OCI-LY7 (cell line): ENCODE results near the gene PTPRN.

Source experiments
- EZH2phosphoT487 ChIP-seq: fragments of 200-600 bp; sonication (generic); IDR thresholded peaks from 2 replicates; pipeline ENCODE4 v1.6.1; 2018; ENCODE audit warnings: low read depth, borderline replicate concordance, mild to moderate bottlenecking, mixed run types, antibody characterized with exemption, low read length, moderate library complexity, mixed read lengths
- TF ChIP-seq, protein P1 (sequence below): fragments of 200-600 bp; sonication (generic); conservative IDR thresholded peaks from 2 replicates; pipeline ENCODE4 v1.5.1; 2014; ENCODE audit warnings: mild to moderate bottlenecking, antibody characterized with exemption, low read length, moderate library complexity, mixed read lengths

DNA sequence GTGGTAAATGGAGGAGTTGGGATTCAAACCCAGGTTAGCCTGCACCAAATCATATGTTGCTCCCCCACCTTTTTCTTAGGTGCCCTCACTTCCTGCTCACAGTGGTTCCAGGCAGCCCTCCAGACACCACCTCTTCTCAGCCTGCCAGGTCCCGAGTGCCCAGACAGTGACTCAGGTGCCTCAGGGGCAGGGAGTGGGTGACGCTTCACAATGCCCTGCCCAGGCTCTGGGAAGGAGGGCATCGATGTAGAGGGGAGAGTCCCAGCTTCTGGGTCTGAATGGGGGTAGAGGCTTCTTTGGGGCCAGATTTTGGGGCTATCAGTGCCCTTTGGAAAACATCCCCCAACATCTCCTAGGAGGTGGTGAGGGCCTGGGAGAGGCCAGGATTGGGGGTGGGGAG is 35.3 kb downstream of the PTPRN start:
- TF ChIP-seq, protein P1, sequence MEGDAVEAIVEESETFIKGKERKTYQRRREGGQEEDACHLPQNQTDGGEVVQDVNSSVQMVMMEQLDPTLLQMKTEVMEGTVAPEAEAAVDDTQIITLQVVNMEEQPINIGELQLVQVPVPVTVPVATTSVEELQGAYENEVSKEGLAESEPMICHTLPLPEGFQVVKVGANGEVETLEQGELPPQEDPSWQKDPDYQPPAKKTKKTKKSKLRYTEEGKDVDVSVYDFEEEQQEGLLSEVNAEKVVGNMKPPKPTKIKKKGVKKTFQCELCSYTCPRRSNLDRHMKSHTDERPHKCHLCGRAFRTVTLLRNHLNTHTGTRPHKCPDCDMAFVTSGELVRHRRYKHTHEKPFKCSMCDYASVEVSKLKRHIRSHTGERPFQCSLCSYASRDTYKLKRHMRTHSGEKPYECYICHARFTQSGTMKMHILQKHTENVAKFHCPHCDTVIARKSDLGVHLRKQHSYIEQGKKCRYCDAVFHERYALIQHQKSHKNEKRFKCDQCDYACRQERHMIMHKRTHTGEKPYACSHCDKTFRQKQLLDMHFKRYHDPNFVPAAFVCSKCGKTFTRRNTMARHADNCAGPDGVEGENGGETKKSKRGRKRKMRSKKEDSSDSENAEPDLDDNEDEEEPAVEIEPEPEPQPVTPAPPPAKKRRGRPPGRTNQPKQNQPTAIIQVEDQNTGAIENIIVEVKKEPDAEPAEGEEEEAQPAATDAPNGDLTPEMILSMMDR = no peak
- TF ChIP-seq EZH2phosphoT487 = no peak
